Measurements from ENCODE around the gene SHANK3. TPM values are rescaled to one million over a fixed set of nuclear protein-coding genes. Genes with fewer than 3 reads are reported as not detected.

Gene SHANK3
- total and polyA plus RNA-seq, 4 donors, result 1.1 to 10.0 (median 5.8) TPM

DNA sequence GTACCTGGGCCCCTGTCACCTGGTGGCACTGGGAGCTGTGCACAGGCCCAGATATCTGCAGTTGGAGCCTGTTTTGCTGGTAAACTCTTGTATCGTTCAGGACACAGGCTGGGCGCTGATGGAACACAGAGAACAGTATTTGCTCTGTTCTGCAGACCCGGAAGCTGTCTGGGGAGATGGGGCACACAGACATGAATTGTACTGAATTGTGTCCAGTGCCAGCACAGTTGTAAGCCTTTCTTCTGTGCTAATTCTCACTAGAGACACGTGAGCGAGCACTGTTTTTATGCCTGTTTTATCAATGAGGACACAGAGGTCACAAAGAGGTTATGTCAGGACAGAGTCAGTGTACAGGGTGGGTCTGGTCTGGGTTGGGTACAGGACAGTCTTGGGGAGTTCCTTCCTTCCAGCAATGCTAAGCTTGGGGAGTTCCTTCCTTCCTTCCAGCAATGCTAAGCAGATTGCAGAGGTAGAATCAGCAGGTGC lies 41.0 kb downstream of the SHANK3 start:
- Histone ChIP-seq H3K4me1 (ENCODE audit: control insufficient read depth in 4 of 4, insufficient read depth in 4 of 4, low read length in 3 of 4) (peaks cover 0 to 16% (median 6%) of the 10 kb centered on the region in 4 donors), H3K9ac (ENCODE audit: low read depth in 1 of 2, low read length in 2 of 2) (no peak overlapping the region), H3K9me3 (ENCODE audit: control insufficient read depth in 4 of 4, low read length in 3 of 4) (no peaks in the 10 kb centered on the region), H3K27me3 (ENCODE audit: control insufficient read depth in 4 of 4, insufficient read depth in 4 of 4, low read length in 3 of 4) (no peaks in the 10 kb centered on the region), H3K36me3 (ENCODE audit: control insufficient read depth in 4 of 4, insufficient read depth in 3 of 4, low read depth in 1 of 4, low read length in 3 of 4) (peaks cover 0 to 22% (median 2%) of the 10 kb centered on the region in 4 donors), H3K4me3 (ENCODE audit: low read depth in 1 of 3, low read length in 3 of 3) (no peak overlapping the region), H3K27ac (ENCODE audit: low read depth in 1 of 2, low read length in 2 of 2) (no peak overlapping the region)
- WGBS, result 74% methylated on average over 5 of the region's 5 CpGs
- TF ChIP-seq NR2F2 (IDR thresholded peaks at IDR 0.05) (peak; percentile 93), HNF4A (conservative IDR thresholded peaks at IDR 0.05) (no peak), RXRA (IDR thresholded peaks at IDR 0.05) (peak; percentile 44 to 71), FOXA2 (IDR thresholded peaks at IDR 0.05) (no peak), FOXA1 (IDR thresholded peaks at IDR 0.05) (no peak), EGR1 (IDR thresholded peaks at IDR 0.05; ENCODE audit: low read depth in 2 of 2) (no peak), YY1 (IDR thresholded peaks at IDR 0.05) (no peak), SP1 (IDR thresholded peaks at IDR 0.05) (peak; percentile 83), JUND (IDR thresholded peaks at IDR 0.05) (no peak)
- TF ChIP-seq, protein P1, sequence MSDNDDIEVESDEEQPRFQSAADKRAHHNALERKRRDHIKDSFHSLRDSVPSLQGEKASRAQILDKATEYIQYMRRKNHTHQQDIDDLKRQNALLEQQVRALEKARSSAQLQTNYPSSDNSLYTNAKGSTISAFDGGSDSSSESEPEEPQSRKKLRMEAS (IDR thresholded peaks at IDR 0.05), result no peak
- DNase-seq (ENCODE audit: low spot score), result no peak

- WGBS, result 89% methylated on average over 7 of the region's 7 CpGs
Measured at GRCh38 chr22:50714150-50714549, 41.5 kb downstream of the SHANK3 start.

More at GRCh38 chr22:50714150-50714549, 41.5 kb downstream of the SHANK3 start:
- Histone ChIP-seq H3K4me3 (ENCODE audit: low read depth in 1 of 3, low read length in 3 of 3) (no peak overlapping the region), H3K4me1 (ENCODE audit: control insufficient read depth in 4 of 4, insufficient read depth in 4 of 4, low read length in 3 of 4) (peaks cover 0 to 12% (median 4%) of the 10 kb centered on the region in 4 donors), H3K36me3 (ENCODE audit: control insufficient read depth in 4 of 4, insufficient read depth in 3 of 4, low read depth in 1 of 4, low read length in 3 of 4) (peaks cover 0 to 22% (median 3%) of the 10 kb centered on the region in 4 donors), H3K9me3 (ENCODE audit: control insufficient read depth in 4 of 4, low read length in 3 of 4) (no peaks in the 10 kb centered on the region), H3K27me3 (ENCODE audit: control insufficient read depth in 4 of 4, insufficient read depth in 4 of 4, low read length in 3 of 4) (no peaks in the 10 kb centered on the region), H3K9ac (ENCODE audit: low read depth in 1 of 2, low read length in 2 of 2) (no peak overlapping the region), H3K27ac (ENCODE audit: low read depth in 1 of 2, low read length in 2 of 2) (no peak overlapping the region)
- DNase-seq (ENCODE audit: low spot score), result no peak
- TF ChIP-seq TAF1 (conservative IDR thresholded peaks at IDR 0.05) (no peak), CTCF (IDR thresholded peaks at IDR 0.05; ENCODE audit: low read depth, low read length, missing input control) (no peak), GABPA (IDR thresholded peaks at IDR 0.05 in 1 of 2, conservative IDR thresholded peaks at IDR 0.05 in 1 of 2) (no peak), HNF4A (conservative IDR thresholded peaks at IDR 0.05) (no peak), NR2F2 (IDR thresholded peaks at IDR 0.05) (no peak), RXRA (IDR thresholded peaks at IDR 0.05) (no peak), HNF4G (IDR thresholded peaks at IDR 0.05) (no peak), ZBTB33 (IDR thresholded peaks at IDR 0.05) (no peak), RAD21 (IDR thresholded peaks at IDR 0.05) (no peak), YY1 (IDR thresholded peaks at IDR 0.05) (no peak), JUND (IDR thresholded peaks at IDR 0.05) (no peak), REST (IDR thresholded peaks at IDR 0.05) (no peak), FOXA2 (IDR thresholded peaks at IDR 0.05) (no peak), SP1 (IDR thresholded peaks at IDR 0.05) (no peak), EGR1 (IDR thresholded peaks at IDR 0.05; ENCODE audit: low read depth in 2 of 2) (no peak)
- TF ChIP-seq, protein P2, sequence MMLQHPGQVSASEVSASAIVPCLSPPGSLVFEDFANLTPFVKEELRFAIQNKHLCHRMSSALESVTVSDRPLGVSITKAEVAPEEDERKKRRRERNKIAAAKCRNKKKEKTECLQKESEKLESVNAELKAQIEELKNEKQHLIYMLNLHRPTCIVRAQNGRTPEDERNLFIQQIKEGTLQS (IDR thresholded peaks at IDR 0.05), result no peak
- TF ChIP-seq, protein P1 (IDR thresholded peaks at IDR 0.05), result no peak

Data from liver (tissue), 9 donors.